HG03066 (cell line): ENCODE measurements around the gene CACNB2.
"Not testable (repeated sequence)": the region's sequence is repeated elsewhere in the genome, so short reads cannot be mapped to it uniquely, and the experiment has no call there.

Experiments
- ATAC-seq: cut with Tn5 transposase; IDR thresholded peaks from one replicate; pipeline ENCODE4 v1.9.1; 2021; ENCODE audit warnings: low read depth; ENCODE audit not compliant: unreplicated experiment

CACNB2 gene

DNA sequence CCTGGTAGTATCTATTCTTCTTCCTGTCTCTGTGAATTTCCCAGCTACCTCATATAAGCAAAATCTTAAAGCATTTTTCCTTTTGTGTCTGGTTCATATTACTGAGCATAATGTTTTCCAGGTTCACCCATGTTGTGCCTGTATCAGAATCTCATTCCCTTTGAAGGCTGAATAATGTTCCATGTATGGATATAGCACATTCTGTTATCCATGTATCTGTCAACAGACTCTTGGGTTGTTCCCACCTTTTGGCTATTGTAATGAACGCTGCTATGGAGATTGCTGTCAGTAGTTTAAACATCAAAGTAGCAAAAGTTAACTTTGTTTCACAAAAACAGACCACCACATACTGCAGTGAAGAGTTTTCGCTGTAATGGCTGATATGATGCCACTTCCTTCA lies 411.2 kb downstream of the CACNB2 start:
- no peak for ATAC-seq

GRCh38 chr10:18554479-18554878 lies 414.3 kb downstream of the CACNB2 start:
- ATAC-seq = no peak

DNA sequence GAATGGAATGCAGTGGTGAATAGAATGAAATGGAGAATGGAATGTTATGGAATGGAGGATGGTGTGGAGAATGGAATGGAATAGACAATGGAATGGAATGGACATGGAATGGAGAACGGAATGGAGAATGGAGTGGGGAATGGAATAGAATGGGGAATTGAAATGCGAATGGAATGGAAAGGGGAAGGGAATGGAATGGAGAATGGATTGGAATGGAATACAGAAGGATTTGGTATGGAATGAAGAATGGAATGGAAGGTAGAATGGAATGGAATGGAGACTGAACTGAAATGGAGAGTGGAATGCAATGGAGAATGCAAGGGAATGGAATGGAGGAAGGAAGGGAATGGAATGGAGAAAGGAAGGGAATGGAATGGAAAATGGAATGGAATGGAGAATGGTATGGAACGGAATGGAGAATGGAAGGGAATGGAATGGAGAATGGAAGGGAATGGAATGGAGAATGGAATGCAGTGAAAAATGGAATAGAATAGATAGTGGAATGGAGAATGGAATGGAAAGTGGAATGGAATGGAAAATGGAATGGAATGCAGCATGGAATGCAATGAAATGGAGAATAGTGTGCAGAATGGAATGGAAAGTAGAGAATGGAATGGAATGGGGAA lies 416.4 kb downstream of the CACNB2 start:
- ATAC-seq = no peak

DNA sequence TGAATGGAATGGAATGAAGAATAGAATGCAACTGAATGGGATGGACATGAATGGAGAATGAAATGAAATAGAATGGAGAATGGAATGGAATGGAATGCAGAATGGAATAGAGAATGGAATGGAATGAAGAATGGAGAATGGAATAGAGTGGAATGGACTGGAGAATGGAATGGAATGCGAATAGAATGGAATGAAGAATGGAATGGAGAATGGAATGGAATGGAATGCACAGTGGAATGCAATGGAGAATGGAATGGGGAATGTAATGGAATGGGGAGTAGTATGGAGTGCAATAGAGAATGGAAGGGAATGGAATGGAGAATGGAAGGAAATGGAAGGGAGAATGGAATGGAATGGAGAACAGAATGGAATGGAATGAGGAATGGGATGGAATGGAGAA lies 417.7 kb downstream of the CACNB2 start:
- ATAC-seq = no peak

DNA sequence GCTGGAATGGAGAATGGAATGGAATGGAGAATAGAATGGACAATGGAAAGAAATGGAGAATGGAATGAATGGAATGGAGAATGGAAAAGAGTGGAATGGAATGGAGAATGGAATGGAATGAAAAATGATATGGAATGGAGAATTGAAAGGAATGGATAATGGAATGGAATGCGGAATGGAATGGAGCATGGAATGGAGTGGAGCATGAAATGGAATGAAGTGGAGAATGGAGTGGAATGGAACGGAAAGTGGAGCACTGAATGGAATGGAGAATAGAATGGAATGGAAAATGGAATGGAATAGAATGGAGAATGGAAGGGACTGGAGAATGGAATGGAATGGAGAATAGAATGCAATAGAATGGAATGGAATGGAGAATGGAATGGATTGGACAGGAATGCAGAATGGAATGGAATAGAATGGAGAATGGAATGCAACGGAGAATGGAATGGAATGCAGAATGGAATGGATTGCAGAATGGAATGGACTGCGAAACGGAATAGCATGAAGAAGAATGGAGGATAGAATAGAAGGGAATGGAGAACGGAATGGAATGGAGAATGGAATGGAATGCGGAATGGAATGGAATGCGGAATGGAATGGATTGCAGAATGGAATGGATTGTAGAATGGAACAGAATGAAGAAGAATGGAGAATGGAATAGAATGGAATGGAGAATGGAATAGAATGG lies 421.8 kb downstream of the CACNB2 start:
- ATAC-seq = no peak

- no peak for ATAC-seq
Measured at GRCh38 chr10:18563003-18563726, 422.9 kb downstream of the CACNB2 start.

DNA sequence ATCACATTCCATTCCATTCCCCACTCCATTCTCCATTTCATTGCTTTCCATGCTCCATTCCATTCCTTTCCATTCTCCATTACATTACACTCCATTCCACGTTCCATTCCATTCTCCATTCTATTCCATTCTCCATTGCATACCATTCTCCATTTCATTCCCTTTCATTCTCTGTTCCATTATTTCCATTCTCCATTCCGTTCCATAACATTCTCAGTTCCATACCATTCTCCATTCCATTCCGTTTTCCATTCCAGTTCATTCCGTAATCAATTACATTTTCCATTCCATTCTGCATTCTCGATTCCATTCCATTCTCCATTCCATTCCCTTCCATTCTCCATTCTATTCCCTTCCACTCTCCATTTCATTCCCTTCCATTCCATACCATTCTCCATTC lies 424.8 kb downstream of the CACNB2 start:
- no peak for ATAC-seq

DNA sequence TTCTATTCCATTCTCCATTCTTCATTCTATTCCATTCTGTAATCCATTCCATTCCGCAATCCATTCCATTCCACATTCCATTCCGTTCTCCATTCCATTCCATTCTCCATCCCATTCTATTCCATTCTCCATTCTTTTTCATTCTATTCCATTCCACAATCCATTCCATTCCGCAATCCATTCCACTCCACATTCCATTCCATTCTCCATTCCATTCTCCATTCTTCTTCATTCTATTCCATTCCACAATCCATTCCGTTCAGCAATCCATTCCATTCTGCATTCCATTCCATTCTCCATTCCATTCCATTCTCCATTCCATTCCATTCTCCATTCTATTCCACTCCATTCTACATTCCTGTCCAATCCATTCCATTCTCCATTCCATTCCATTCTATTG lies 426.0 kb downstream of the CACNB2 start:
- ATAC-seq = no peak

GRCh38 chr10:18567343-18567856 lies 427.2 kb downstream of the CACNB2 start:
- no peak for ATAC-seq

GRCh38 chr10:18570386-18570785 lies 430.2 kb downstream of the CACNB2 start:
- ATAC-seq = not testable (repeated sequence)

- no peak for ATAC-seq
Measured at GRCh38 chr10:18571076-18571475, 430.9 kb downstream of the CACNB2 start.

DNA sequence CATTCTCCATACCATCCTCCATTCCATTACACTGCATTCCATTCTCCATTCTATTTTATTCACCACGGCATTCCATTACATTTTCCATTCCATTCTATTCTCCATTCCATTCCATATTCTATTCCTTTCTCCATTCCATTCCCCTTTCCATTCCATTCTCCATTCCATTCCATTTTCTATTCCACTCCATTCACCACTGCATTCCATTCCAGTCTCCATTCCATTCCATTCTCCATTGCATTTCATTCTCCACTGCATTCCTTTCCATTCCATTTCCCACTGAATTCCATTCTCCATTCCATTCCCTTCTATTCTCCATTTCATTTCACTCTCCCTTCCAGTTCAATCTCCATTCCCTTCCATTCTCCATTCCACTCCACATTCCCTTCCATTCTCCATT lies 431.6 kb downstream of the CACNB2 start:
- ATAC-seq = no peak

DNA sequence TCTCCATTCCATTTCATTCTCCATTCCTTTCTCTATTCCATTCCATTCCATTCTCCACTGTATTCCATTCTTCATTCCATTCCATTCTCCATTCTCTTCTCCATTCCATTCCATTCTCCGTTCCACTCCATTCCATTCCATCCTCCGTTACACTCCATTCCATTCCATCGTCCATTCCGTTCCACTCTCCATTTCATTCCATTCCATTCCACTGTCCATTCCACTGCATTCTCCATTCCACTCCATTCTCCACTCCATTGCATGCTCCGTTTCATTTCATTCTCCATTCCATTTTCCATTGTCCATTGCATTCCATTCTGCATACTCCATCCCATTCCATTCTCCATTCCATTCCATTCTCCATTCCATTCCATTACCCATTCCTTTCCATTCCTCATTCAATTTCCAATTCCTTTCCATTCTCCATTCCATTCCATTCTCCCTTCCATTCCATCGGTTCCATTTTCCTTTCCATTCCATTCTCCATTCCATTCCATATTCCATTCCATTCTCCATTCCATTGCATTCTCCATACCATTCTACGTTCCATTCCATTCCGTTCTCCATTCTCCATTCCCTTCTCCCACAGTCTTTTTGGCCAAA lies 432.8 kb downstream of the CACNB2 start:
- ATAC-seq = no peak

DNA sequence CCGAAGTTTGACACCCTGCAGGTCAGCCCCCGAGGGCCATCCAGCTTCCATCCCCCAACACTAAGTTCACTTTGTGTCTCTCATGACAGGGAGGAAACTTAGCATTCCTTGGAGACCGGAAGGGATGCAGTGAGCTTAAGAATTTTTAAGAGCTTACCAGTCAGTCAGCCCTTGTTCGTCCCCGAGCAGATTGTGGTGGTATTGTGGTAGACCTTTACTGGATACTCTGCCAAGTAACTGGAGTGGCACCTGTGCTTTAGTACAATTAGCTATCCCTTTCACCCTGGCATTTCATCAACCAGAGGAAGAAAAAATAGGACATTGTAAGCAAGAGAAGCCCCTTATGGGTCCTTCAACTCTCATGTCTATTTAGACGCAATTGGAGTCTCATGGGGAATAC lies 436.4 kb downstream of the CACNB2 start:
- ATAC-seq = no peak

DNA sequence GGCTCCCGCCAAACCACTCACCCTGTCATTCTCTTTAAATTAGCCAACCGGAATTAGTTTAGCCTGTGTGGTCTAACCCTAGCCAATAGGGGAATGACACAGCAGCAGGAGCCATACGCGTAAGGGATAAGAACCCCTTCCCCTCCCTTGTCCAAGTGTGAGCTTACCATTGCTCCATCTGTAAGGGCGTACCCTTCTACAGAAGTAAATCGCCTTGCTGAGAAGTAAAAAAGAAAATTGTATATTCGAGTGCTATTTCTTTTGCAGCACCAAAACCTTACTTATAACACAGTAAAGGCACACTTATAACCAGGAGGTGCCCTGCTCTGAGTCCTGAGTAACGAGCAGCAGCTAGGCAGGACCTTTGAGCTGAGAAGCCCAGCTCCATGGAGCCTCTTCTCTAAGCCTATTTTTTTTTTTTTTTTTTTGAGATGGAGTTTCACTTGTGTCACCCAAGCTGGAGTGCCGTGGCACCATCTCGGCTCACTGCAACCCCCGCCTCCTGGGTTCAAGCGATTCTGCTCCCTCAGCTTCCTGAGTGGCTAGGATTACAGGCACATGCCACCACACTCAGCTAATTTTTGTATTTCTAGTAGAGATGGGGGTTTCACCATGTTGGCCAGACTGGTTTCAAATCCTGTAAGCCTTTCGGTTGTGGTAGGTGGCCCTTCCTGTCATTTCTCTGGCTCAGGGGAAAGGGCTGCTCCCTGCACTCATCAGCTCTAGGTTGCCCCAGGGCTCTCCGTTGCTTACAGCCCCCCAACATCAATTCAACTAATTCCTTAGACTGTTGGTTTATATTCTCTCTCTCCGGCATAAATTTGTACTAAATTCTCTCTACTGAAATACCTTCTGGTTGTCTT lies 437.8 kb downstream of the CACNB2 start:
- ATAC-seq = no peak

DNA sequence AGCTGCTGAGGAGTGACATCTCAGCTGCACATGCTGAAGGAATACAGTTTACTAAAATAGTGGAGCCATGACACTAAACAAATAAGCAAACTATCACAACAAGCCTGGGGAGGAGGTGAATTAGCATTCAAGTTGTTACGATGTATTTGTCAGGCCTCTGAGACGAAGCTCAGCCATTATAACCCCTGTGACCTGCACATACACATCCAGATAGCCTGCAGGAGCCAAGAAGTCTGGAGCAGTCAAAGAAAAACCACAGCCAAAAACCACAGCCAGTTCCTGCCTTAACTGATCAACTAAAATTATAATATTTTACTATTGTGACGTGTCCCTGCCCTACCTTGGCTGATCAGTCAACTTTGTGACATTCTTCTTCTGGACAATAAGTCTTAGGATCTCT lies 442.6 kb downstream of the CACNB2 start:
- ATAC-seq = no peak

DNA sequence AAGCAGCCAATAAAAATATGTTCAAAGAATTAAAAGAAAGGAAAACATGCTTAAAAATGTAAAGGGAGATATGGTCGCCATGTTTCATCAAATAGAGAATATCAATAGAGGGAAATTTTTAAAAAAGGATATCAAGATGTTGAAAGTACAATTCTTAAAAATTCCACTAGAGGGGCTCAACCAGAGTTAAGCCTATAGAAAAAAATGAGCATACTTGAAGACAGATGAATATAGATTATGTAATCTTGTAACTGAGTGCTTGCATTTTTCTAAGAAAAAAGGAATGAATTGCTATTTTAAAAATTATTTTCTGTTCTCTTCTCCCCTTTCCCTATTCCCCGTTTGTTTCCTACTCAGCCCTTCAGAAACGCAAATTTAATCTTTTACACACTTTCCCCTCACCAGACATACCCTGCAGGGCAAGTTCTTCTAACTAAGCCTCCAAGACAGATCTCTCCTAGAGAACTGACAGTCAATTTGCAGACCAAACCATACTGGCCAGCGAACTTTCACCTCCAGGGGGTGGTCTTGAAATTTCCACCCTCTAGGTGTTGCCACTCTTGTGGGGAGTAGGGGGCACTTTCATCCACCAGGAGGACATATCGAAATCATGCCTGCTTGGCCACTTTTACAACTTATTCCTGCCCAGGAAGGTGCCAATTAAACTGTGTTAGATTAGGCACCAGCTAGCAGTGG lies 443.5 kb downstream of the CACNB2 start:
- ATAC-seq = no peak

DNA sequence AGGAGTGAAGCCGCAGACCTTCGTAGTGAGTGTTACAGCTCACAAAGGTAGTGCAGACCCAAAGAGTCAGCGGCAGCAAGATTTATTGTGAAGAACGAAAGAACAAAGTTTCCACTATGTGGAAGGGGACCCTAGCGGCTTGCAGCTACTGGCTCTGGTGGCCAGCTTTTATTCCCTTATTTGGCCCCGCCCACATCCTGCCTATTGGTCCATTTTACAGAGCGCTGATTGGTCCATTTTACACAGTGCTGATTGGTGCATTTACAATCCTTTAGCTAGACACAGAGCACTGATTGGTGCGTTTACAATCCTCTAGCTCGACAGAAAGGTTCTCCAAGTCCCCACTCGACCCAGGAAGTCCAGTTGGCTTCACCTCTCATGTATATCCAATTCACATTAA lies 446.4 kb downstream of the CACNB2 start:
- ATAC-seq = not testable (repeated sequence)

DNA sequence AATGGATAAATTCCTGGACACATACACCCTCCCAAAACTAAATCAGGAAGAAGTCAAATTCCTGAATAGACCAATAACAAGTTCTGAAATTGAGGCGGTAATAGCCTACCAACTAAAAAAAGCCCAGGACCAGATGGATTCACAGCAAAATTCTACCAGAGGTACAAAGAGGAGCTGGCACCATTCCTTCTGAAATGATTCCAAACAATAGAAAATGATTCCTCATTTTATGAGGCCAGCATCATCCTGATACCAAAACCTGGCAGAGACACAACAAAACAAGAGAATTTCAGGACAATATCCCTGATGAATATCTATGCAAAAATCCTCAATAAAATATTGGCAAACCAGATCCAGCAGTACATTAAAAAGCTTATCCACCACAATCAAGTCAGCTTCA lies 450.9 kb downstream of the CACNB2 start:
- not testable (repeated sequence) for ATAC-seq
